ENCODE results near the gene ADARB2.

The ADARB2 gene

GRCh38 chr10:1608851-1609647, 128.3 kb downstream of the ADARB2 start:
- no peak for DNase-seq

GRCh38 chr10:1608408-1608807, 128.9 kb downstream of the ADARB2 start:
- DNase-seq: no peak

GRCh38 chr10:1607466-1607865, 129.9 kb downstream of the ADARB2 start:
- DNase-seq: no peak

- DNase-seq: no peak
Measured at GRCh38 chr10:1605999-1606940, 131.1 kb downstream of the ADARB2 start.

GRCh38 chr10:1605121-1605520, 132.2 kb downstream of the ADARB2 start:
- no peak for DNase-seq

- DNase-seq: no peak
Measured at GRCh38 chr10:1604246-1604645, 133.1 kb downstream of the ADARB2 start.

- DNase-seq: no peak
Measured at GRCh38 chr10:1603181-1603580, 134.1 kb downstream of the ADARB2 start.

- DNase-seq: no peak
Measured at GRCh38 chr10:1602037-1602484, 135.3 kb downstream of the ADARB2 start.

- DNase-seq: no peak
Measured at GRCh38 chr10:1601406-1601805, 135.9 kb downstream of the ADARB2 start.

GRCh38 chr10:1600861-1601260, 136.5 kb downstream of the ADARB2 start:
- no peak for DNase-seq

- DNase-seq: no peak
Measured at GRCh38 chr10:1598393-1599153, 138.8 kb downstream of the ADARB2 start.

- DNase-seq: no peak
Measured at GRCh38 chr10:1597370-1598146, 139.8 kb downstream of the ADARB2 start.

- DNase-seq: no peak
Measured at GRCh38 chr10:1596482-1597099, 140.7 kb downstream of the ADARB2 start.

GRCh38 chr10:1595726-1596125, 141.6 kb downstream of the ADARB2 start:
- DNase-seq: no peak

- DNase-seq: no peak
Measured at GRCh38 chr10:1595242-1595600, 142.1 kb downstream of the ADARB2 start.

GRCh38 chr10:1594372-1595241, 142.7 kb downstream of the ADARB2 start:
- no peak for DNase-seq

- DNase-seq: no peak
Measured at GRCh38 chr10:1591742-1592141, 145.6 kb downstream of the ADARB2 start.

GRCh38 chr10:1591045-1591444, 146.3 kb downstream of the ADARB2 start:
- DNase-seq: no peak

- DNase-seq: no peak
Measured at GRCh38 chr10:1589257-1589656, 148.1 kb downstream of the ADARB2 start.

- DNase-seq: no peak
Measured at GRCh38 chr10:1582739-1583138, 154.6 kb downstream of the ADARB2 start.

- DNase-seq: no peak
Measured at GRCh38 chr10:1581189-1581588, 156.1 kb downstream of the ADARB2 start.
